Measurements from ENCODE around the gene HEXB. TPM values are rescaled to one million over a fixed set of nuclear protein-coding genes. Genes with fewer than 3 reads are reported as not detected.

The HEXB gene
- 259 and 312 TPM in 2 replicates for total RNA-seq

GRCh38 chr5:74684900-74685851 is at the start of gene HEXB:
Gene HEXB, plus strand, starts transcription at chr5:74685233. Its CDS starts 28 bp downstream, at chr5:74685261.

GRCh38 chr5:74640450-74640953 is 44.5 kb upstream of the HEXB start, which contains the start of gene ENC1:
Gene ENC1, minus strand, starts transcription at chr5:74640728. Its CDS starts 4,243 bp downstream, at chr5:74636485.

DNA sequence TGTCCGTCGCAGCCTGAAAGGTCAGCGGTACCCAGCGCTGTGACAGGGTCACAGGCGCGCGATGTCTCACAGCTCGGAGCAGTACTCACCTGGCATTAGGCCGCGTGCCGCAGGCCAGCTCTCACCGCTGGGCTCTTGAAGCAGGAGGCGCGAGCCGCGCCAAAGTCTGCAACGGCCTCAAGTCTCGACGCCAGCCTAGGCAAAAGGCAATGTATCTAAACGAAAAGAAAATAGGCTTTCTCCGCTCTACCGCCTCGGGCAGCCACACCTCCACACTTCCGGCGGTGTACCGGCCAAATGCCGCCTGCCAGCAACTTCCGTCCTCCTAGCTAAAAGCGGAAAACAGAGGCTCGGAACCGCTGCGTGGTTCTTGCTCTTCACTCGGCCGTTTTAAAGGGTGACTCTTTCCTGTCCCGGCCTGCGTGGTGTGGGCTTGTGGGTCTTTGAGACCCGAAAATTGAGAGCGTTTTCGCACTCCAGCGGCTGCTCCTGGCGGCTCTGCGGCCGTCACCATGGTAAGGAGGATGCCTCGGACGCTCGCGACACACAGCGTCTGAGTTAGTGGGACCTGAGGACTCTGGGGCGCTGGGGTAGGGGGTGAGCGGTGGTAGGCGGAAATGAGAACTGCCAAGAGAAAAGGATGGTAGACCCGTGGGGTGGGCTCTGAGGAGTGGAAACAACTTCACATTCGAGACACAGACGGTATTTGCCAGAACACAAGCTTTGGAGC is 82.0 kb downstream of the HEXB start, which contains the start of the genes GFM2 and NSA2:
Gene GFM2 (minus strand): TSS at position 269 of the 730 bp plus-strand sequence. CDS start 3,375 bp downstream, outside the sequence.
Gene NSA2 (plus strand): TSS at position 401 of the 730 bp plus-strand sequence. CDS start 112 bp downstream, at position 513.

Other genes with a start within 250 kb of the HEXB start
- gene ENC1, start 44.5 kb upstream of the HEXB start, total RNA-seq = 11.3 and 22.6 TPM in 2 replicates
- gene GFM2, start 81.9 kb downstream of the HEXB start, total RNA-seq = 33.6 and 38.0 TPM in 2 replicates
- 102 and 143 TPM in 2 replicates for gene NSA2, start 82.0 kb downstream of the HEXB start, total RNA-seq
- gene FAM169A, start 181.2 kb downstream of the HEXB start, total RNA-seq = 0.19 and 0.40 TPM in 2 replicates